ENCODE measurements around the gene AEN. TPM values are rescaled to one million over a fixed set of nuclear protein-coding genes. Genes with fewer than 3 reads are reported as not detected.

Gene AEN
- total RNA-seq, 2 experiments from 2014 or later = 40.7 to 43.7 TPM

GRCh38 chr15:88644741-88645140 is 23.6 kb downstream of the AEN start:
- Mint-ChIP-seq H3K4me1 (ENCODE audit: low read depth) (peaks cover 80% of the 10 kb centered on the region), H3K27me3 (no peaks in the 10 kb centered on the region), H3K4me3 (no peak overlapping the region), H3K36me3 (ENCODE audit: low read depth) (peaks cover 81% of the 10 kb centered on the region), H3K27ac (peak overlapping the region; percentile 73), H3K9me3 (no peaks in the 10 kb centered on the region)
- TF ChIP-seq, protein P1, sequence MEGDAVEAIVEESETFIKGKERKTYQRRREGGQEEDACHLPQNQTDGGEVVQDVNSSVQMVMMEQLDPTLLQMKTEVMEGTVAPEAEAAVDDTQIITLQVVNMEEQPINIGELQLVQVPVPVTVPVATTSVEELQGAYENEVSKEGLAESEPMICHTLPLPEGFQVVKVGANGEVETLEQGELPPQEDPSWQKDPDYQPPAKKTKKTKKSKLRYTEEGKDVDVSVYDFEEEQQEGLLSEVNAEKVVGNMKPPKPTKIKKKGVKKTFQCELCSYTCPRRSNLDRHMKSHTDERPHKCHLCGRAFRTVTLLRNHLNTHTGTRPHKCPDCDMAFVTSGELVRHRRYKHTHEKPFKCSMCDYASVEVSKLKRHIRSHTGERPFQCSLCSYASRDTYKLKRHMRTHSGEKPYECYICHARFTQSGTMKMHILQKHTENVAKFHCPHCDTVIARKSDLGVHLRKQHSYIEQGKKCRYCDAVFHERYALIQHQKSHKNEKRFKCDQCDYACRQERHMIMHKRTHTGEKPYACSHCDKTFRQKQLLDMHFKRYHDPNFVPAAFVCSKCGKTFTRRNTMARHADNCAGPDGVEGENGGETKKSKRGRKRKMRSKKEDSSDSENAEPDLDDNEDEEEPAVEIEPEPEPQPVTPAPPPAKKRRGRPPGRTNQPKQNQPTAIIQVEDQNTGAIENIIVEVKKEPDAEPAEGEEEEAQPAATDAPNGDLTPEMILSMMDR (IDR thresholded peaks at IDR 0.05) = no peak
- Histone ChIP-seq H3K27ac (ENCODE audit: low read depth in 1 of 2, low read length in 2 of 2) (no peak overlapping the region), H3K4me1 (ENCODE audit: insufficient read depth, low read length) (peaks cover 100% of the 10 kb centered on the region), H3K27me3 (ENCODE audit: control insufficient read depth in 1 of 2, insufficient read depth in 2 of 2, low read length in 2 of 2) (no peaks in the 10 kb centered on the region), H3K36me3 (ENCODE audit: insufficient read depth, low read length) (peaks cover 69% of the 10 kb centered on the region), H3K9me3 (ENCODE audit: control insufficient read depth in 1 of 2, insufficient read depth in 1 of 2, low read length in 2 of 2) (no peaks in the 10 kb centered on the region), H3K4me3 (ENCODE audit: low read length) (no peak overlapping the region)
- ChIA-PET CTCF (no interaction called here), POLR2A (interaction anchor here (1.0 to 5.7 kb wide), 3 partner anchors 10 to 20 kb away, joined by 3 to 35 read pairs (median 8); no protein-coding TSS in a partner anchor)
- ATAC-seq (ENCODE audit: poor library complexity) = no peak
- no peak for DNase-seq
- intact Hi-C loops (cut with DNase I, micrococcal nuclease) = no loop called here

GRCh38 chr15:88645171-88646087 is 24.3 kb downstream of the AEN start:
- TF ChIP-seq, protein P1 (IDR thresholded peaks at IDR 0.05) = no peak
- no peaks in the 10 kb centered on the region for H3K27me3 Mint-ChIP-seq
- intact Hi-C loops (cut with DNase I, micrococcal nuclease) = no loop called here
- POLR2A ChIA-PET = interaction anchor here (0.9 to 5.7 kb wide), 5 partner anchors 10 to 21 kb away, joined by 3 to 35 read pairs (median 3); no protein-coding TSS in a partner anchor
- Histone ChIP-seq H3K36me3 (ENCODE audit: insufficient read depth, low read length) (peaks cover 72% of the 10 kb centered on the region), H3K9me3 (ENCODE audit: control insufficient read depth in 1 of 2, insufficient read depth in 1 of 2, low read length in 2 of 2) (no peaks in the 10 kb centered on the region), H3K27me3 (ENCODE audit: control insufficient read depth in 1 of 2, insufficient read depth in 2 of 2, low read length in 2 of 2) (no peaks in the 10 kb centered on the region), H3K27ac (ENCODE audit: low read depth in 1 of 2, low read length in 2 of 2) (no peak overlapping the region), H3K4me3 (ENCODE audit: low read length) (no peak overlapping the region), H3K4me1 (ENCODE audit: insufficient read depth, low read length) (peaks cover 100% of the 10 kb centered on the region)
- H3K4me3 Mint-ChIP-seq = peak overlapping the region; percentile 12
- peaks cover 78% of the 10 kb centered on the region for H3K4me1 Mint-ChIP-seq (ENCODE audit: low read depth)
- CTCF ChIA-PET = no interaction called here
- ATAC-seq (ENCODE audit: poor library complexity) (no peak), DNase-seq (peak in 1 of 14 experiments; percentile 1)
- no peaks in the 10 kb centered on the region for H3K9me3 Mint-ChIP-seq
- H3K27ac Mint-ChIP-seq = peak overlapping the region; percentile 73
- peaks cover 75% of the 10 kb centered on the region for H3K36me3 Mint-ChIP-seq (ENCODE audit: low read depth)

DNA sequence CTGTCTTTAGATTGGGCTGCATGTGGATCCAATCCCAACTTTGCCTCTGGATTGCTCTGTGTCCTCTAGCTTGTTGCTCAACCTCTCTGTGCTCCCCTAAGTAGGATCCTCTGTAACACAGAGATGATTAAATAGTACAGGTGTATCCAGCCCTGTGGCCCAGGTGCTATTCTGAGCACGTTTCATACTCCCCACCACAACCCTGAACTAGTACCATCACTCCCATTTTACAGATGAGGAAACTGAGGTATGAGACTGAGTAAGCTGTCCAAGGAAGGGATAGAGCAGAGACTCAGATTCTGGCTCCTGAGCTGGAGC is 24.9 kb downstream of the AEN start:
- POLR2A ChIA-PET = interaction anchor here (0.9 to 5.7 kb wide), 4 partner anchors 11 to 21 kb away, joined by 3 to 35 read pairs (median 6); no protein-coding TSS in a partner anchor

More for the DNA sequence above, 24.9 kb downstream of the AEN start:
- no peaks in the 10 kb centered on the region for H3K27me3 Mint-ChIP-seq
- peak overlapping the region; percentile 73 for H3K27ac Mint-ChIP-seq
- Histone ChIP-seq H3K36me3 (ENCODE audit: insufficient read depth, low read length) (peaks cover 74% of the 10 kb centered on the region), H3K9me3 (ENCODE audit: control insufficient read depth in 1 of 2, insufficient read depth in 1 of 2, low read length in 2 of 2) (no peaks in the 10 kb centered on the region), H3K4me1 (ENCODE audit: insufficient read depth, low read length) (peaks cover 100% of the 10 kb centered on the region), H3K27ac (ENCODE audit: low read depth in 1 of 2, low read length in 2 of 2) (no peak overlapping the region), H3K4me3 (ENCODE audit: low read length) (no peak overlapping the region), H3K27me3 (ENCODE audit: control insufficient read depth in 1 of 2, insufficient read depth in 2 of 2, low read length in 2 of 2) (no peaks in the 10 kb centered on the region)
- peaks cover 77% of the 10 kb centered on the region for H3K36me3 Mint-ChIP-seq (ENCODE audit: low read depth)
- H3K4me3 Mint-ChIP-seq = peak overlapping the region; percentile 17
- peaks cover 80% of the 10 kb centered on the region for H3K4me1 Mint-ChIP-seq (ENCODE audit: low read depth)
- TF ChIP-seq, protein P1 (IDR thresholded peaks at IDR 0.05) = no peak
- intact Hi-C loops (cut with DNase I, micrococcal nuclease) = no loop called here
- DNase-seq = peak in 1 of 14 experiments; percentile 0
- CTCF ChIA-PET = no interaction called here
- H3K9me3 Mint-ChIP-seq = no peaks in the 10 kb centered on the region
- no peak for ATAC-seq (ENCODE audit: poor library complexity)
